CD4-positive, alpha-beta T cell treated with Interleukin-15 for 4 hours (primary cell): Measurements from ENCODE around the gene HMGN4.
"Not testable (repeated sequence)": the region's sequence is repeated elsewhere in the genome, so short reads cannot be mapped to it uniquely, and the experiment has no call there.

Experiments
- DNase-seq: peaks from one replicate; pipeline ENCODE4 v3.0.0-alpha.2; 2020; ENCODE audit warnings: low spot score

Gene HMGN4

DNA sequence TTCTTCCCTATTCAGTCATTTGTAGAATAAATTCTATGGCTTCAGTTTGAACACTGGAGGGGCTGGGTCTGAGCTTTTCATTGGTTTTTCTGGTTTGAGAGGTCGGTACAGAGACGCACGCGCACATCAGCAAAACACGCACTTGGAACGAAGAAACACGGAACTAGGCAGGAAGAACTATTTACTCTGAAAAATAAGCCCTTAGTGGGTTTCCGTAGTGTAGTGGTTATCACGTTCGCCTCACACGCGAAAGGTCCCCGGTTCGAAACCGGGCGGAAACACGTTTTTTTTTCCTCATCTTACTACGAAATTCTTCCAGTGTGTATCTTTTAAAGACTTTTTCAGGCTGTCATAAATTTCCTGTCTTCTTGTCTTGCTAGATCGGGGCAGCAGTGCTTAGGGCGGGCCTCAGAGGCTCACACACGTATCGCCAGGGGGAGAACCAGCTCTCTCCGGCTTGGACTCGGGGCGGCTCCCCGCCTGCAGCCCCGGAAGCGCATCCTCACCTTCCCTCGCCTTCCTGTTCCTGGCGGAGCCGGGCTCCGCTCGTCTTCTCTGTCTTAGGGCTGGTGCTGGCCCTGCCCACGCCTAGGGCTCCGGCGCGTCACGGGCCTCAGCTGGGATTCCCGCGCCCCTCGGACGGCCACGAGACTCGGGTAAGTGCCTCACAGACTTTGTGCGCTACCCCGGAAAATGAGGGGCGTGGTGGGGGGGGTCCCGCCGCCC lies at the start of gene HMGN4:
TSS of gene HMGN4 (plus strand) at position 521 of the 726 bp plus-strand sequence. CDS start 6,841 bp downstream, outside the sequence.
- peak; percentile 92 for DNase-seq

DNA sequence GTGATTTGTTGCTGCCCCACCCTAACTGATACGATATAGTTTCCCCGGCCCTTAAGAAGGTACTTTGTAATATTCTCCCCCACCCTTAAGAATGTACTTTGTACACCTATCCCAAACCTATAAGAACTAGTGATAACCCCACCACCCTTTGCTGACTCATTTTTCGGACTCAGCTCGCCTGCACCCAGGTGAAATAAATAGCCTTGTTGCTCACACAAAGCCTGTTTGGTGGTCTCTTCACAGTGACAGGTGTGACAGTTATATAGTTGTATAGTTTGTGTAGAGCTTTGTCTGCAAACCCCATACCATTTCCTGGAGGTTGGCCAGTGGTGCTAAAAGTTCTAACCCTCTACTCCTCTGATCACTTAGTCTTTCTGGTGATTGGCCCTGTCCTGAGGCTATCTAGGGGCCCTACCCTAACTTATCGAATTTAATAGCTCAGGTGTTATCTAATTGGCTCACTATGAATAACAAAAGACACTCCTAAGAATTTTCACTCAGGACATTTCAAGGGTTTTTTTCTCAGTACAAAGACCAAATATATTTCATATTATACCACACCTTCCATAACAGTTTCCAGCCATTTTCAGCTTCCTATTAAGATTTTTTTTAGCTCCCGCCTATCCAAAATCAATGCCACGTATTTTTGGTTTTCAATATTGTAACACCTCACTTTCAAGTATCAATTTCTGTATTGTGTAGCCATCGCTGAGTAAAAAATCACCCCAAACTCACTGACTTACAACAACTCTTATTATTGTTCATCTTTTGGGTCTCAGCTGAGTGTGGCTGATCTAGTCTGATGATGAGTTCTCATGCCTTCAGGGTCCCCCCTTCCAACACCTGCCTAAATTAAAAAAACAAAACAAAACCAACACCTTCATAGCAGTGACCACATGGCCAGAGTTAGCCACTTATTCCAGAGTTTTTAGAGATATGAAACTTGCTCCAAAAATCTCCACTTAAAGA lies 47.9 kb upstream of the HMGN4 start:
- DNase-seq: no peak

DNA sequence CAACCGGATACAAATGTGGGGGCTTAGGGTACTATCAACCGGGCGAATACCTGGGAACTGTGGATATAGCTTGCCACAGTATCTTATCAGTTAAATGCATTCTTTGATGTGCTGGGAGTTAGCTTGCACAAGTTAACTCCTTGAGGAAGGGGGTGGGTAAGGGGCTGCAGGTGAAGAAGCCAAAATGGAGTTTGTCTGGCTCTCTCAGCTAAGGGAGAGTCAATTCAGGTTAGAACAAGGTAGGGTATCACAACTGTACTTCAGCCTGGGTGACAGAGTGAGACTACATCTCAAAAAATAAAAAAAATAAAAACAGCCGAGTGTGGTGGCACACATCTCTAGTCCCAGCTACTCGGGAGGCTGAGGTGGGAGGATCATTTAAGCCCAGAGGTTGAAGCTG lies 46.6 kb upstream of the HMGN4 start:
- no peak for DNase-seq

DNA sequence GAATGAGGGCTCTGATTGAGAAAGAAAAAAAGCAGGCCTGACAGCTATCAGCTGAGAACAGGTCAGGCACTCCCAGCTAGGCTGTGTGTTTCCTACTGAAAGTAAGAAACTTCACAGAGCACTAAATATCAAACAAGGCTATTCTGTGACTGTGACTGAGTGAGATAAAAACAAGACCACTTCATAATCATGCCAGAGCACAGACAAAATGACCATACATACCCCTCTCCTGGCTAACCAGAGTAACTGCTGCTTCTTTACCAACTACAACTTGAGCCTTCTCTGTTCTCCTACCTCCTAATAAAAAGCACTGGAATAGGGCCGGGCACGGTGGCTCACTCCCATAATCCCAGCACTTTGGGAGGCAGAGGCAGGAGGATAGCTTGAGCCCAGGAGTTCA lies 44.9 kb upstream of the HMGN4 start:
- no peak for DNase-seq

DNA sequence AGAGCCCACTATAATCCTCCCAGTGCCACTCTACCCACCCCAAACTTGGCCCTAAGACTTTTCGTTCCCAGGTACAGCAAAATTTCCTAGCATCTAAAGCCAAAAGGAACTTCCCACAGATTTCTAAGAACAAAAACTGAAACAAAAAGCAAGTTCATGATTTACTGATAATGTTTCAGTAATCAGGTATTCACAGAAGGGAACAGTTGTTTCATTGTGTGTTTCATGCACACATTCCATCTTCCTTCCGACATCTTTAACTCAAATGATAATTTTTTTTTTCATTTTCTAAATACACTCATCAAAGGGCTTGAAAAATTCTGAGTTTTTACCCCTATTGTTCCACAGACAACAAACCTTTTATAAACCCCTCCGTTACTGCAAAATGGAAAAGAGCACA lies 44.0 kb upstream of the HMGN4 start:
- no peak for DNase-seq

DNA sequence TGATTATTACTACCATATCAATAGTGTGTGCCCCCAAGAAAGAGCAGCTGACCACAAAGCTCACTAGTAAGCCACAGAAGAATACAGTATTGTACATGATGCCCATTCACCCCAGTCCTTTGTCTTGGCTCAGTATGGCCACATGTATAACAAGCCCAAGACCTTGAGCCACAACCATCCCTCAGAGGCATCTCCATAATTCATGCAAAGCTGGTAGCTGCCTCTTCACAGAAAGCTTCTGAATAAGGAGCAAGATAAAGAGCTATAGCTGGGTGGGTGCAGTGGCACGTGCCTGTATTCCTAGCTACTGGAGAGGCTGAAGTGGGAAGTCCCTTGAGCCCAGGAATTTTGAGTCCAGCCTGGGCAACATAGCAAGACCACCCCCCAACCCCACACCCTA lies 42.9 kb upstream of the HMGN4 start:
- DNase-seq: no peak

DNA sequence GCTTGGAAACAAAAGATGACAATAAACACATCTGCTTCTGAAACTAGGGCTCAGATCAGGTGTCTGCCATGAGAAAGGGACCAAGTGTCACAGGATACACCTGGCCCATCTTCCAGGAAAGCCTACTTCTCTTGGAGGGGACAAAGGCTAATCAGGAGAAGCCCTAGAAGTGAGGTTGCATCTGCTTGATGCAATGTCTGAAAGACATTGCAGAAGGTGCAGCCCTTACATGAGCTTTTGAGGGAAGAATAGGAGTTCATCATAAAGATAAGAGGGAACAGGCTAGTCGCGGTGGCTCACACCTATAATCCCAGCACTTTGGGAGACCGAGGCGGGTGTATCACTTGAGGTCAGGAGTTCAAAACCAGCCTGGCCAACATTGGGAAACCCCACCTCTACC lies 40.6 kb upstream of the HMGN4 start:
- no peak for DNase-seq

DNA sequence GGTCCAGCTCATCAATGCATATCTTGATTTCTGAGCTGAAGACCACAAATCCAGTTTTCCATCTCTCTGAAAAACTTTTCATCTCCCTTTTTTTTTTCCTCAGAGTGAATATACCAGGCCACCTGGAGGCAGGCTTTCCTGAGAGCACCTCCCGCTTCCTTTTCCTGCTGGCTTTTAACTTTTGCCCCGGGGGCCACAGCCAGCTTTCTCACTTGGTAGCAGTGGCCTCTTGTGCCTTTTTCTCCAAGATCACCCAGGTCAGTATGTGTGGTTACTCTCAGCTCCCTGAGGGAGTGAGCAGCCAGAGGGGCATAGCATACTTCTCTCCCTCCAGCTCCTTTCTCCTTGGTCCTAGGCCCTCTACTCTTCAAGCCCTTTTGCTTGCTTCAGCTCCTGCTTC lies 38.1 kb upstream of the HMGN4 start, which contains the start of gene BTN1A1:
TSS of gene BTN1A1 (plus strand) at position 202 of the 400 bp plus-strand sequence. CDS start 984 bp downstream, outside the sequence.
- DNase-seq: no peak

DNA sequence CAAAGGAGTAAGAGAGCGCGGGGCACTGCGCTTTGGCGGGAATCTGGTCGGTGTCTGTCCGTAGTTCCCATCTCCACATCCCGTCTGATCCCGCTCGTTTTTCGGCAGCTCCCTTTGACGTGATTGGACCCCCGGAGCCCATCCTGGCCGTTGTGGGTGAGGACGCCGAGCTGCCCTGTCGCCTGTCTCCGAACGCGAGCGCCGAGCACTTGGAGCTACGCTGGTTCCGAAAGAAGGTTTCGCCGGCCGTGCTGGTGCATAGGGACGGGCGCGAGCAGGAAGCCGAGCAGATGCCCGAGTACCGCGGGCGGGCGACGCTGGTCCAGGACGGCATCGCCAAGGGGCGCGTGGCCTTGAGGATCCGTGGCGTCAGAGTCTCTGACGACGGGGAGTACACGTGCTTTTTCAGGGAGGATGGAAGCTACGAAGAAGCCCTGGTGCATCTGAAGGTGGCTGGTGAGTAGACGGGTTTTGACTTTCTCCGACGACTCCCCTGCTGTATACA lies 36.6 kb upstream of the HMGN4 start:
- peak; percentile 17 for DNase-seq

DNA sequence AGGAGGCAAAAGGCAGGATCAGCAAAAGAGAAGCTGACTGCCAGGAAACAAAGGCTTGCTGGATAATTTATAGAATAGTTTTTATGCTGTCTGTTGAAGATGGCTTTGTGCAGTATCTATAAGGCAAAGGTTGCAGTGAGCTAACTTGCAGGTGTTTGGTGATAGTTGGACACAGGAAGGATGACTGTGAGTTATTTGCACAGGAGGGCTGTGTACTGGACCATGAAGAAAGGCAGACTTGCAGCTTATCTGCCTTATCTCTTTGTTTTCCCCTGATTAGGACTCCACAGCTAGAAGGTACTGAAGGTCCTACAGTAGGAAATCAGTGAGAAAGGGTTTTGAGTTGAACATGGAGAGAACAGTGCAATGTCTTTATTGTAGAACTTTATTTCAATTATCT lies 36.0 kb upstream of the HMGN4 start:
- no peak for DNase-seq

DNA sequence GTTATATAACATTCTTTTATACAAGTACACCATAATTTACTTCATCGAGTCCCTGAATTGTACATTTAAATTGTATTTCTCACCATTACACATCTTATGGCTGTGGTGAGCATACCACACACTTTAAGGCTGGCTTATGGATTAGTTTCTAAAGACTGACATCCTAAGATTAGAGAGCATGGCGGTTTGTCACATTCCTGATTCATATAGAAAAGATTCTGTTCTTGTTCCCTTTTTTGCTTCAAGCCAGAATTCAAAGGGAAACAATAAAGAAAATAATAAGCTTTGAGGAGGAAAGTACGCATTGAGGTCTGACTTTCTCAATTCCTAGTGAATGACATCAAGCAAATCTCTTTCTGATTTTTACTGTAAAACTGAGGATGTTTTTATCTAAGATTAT lies 35.5 kb upstream of the HMGN4 start:
- no peak for DNase-seq

DNA sequence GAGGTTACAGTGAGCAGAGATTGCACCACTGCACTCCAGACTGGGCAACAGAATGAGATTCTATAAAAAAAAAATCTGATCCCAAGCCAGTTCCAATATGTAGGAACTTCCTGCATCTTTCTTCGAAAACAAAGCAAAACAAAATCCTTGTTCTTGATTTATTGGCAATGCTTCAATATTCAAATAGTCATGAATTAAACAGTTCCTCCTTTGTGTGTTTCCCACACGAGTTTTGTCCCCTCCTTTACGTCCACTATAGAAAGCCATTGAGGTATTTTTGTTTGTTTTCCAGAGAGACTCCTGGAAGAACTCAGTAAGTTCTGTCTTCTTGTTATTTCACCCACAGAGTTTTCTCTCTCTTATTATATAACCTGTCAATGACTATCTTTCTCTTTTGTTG lies 30.5 kb upstream of the HMGN4 start:
- DNase-seq: no peak

DNA sequence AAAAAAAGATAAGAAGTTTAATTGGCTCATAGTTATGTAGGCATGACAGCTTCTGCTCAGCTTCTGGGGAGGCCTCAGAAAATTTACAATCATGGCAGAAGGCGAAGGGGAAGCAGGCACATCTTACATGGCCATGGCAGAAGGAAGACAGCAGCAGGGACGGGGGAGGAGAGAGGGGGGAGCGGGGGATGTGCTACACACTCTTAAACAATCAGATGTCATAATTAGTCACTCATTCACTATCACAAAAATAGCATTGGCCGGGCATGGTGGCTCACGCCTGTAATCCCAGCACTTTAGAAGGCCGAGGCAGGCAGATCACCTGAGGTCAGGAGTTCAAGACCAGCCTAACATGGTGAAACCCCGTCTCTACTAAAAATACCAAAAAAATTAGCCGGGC lies 27.1 kb upstream of the HMGN4 start:
- not testable (repeated sequence) for DNase-seq

DNA sequence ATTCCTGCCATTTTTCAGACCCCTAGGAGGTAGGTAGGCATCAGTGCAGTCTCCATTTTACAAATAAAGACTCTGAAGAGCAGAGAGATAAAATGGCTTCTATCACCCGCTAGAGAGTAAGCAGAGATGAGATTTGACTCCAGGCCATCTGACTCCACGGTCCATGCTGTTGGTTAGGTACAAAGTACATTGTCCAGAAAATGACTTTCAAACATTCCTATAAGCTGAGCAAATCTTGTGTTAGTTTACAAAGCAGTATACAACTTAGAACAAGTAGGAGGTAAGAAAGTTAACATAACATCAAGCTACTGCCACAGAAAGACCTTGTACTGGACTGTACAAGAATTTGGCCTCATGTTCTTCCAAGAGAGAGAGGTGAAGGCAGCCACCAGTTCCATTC lies 23.2 kb upstream of the HMGN4 start:
- no peak for DNase-seq

DNA sequence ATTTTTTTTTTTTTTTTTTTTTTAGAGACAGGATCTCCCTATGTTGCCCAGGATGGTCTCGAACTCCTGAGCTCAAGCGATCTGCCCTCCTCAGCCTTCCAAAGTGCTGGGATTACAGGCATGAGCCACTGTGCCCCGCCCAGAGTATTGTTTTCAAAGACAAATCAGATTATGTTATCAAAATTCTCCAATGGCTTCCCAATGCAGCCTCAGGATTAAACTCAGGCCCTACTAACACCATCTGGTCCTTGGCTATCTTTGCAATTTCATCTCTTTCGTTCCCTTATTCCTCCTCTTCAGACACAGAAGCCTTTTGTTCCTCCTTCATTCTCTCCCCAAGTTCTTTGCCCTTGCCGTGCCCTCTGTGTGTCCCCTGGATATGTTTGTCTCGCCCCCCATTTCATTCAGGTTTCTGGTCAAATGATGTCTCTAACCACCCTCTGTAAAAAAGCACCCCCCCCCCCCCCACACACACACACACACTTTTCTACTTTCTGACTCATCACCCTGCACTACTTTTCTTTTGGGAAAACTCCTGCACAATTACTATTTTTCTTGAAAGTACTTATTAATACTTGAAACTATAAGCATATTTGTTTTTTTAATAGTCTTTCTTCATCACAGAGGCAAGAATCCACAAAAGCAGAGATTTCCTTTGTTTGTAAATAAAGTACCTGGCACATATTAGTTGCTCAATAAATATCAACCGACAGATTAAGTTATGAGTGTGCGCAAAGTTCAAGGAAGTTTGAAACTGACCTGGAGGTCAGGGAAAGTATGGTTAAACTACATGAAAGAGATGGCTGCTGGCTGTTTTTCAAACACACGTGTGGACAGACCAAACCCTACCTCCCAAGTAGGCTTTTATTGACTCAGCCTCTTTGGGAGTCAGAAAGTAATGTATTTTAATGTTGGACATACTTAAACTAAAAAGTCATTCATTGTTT lies 21.4 kb upstream of the HMGN4 start:
- DNase-seq: no peak

DNA sequence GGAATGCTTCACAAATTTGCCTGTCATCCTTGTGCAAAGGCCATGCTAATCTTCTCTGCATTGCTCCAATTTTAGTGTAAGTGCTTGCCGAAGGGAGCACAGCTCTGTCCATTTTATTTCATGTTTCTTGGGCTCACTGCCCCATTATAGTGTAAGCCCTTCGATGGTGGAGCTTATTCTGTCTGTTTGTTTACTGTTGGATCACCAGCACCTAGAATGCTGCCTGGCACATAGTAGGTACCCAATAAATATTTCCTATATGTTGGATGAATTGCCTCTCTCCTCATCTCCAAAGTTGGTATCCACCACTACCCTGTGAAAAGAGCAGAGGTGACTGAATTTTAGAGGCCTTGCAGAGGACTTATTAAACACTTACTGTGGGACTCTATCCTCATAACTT lies 18.8 kb upstream of the HMGN4 start:
- DNase-seq: no peak

DNA sequence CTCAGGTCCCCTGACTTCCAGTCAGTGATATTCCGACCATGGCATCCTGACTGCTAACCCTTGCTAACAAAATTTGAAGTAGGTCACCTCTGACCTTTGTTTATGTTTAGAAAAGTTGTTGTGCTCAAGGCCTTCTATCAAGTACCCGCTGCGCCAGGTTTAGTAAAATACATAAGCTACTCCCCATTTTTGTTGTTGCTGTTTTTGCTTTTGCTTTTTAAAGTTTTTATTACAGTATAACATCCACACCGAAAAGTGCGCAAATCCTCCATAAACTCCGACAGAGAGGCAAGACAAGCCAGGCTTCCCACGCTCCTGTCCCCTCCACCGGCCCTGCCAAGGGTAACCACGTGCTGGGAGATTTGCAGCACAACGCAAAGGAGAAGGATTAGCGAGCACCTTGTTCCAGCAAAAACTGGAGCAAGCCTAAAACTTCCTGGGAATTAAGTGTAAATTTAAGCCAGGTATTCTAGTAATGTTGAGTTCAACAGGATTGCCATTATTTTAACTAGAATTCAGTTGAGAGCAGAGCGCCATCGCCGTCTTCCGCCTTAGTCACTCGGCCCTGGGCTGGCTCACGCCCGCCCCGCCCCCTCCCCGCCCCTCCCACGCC lies 17.8 kb upstream of the HMGN4 start:
- DNase-seq: no peak

DNA sequence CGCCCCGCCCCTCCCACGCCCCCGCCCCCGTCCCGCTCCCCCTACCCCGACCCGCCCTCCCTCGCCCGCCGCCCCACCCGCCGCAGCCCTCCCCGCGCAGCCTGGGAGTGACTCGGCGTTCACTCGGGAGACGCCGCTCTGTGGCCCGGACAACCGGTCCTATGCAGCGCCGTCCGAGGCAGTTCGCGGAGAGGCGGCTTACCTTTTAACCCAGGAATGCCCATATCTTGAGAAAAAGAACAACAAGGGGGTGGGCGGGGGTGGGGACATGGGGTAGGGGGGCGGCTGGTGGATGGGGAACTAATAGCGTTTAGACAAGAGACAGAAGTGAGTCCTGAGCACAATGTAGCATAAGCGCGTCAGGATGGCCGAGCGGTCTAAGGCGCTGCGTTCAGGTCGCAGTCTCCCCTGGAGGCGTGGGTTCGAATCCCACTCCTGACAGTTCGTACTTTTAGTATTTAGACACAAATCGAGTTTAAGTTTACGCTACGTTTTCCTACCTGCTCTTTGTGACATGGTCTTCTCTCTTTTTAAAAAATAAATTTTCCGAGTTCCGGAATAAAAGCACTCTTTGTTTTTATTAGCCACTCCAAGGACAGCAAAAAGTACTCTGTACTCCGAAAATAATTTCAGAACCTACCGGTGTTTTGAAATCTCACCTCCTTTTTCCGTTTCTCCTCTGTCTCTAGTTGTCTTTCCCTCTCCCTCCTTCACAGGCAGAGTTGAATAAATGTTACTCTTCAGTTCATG lies 17.1 kb upstream of the HMGN4 start:
- DNase-seq: peak; percentile 86

DNA sequence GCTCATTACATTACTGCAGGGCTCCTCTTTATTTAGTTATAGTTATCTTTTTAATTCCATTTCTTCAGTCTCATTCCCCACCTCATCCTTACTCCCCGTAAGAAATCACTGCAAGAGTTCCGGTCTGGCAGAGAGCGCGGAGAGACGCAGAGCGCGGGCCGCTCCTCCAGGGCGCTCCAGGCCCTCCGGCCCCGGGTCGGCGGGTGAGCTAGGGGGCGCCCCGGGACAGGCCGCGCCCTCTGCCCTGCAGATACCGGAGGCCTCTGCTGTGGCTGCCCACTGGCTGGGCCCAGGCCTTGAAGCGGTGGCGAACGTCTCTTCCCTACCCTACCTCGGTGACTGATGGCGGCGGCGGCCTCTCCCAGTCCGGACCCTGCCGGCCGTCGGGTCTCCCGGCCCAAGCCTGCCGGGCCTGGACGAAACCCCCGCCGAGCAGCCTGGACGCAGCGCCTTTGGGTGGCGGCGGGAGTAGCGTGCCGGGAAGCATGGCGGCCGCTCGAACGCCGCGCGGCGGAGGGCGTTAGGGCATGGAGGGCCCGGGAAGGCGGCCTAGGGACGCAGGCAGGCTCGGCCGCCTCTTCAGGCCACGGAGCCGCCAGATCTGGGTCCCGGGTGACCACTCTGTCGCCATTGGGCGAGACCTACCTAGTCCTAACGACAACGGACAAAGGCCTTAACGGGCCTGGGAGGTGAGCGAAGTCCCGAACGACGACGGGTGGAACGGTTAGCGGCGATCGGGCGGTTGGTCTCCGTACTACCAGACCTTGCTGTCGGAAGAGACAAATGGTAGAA lies 16.4 kb upstream of the HMGN4 start:
- DNase-seq: peak; percentile 74
